IPS-20b (cell line): Measurements from ENCODE around the gene ZC3H7A.
"Not testable (repeated sequence)": the region's sequence is repeated elsewhere in the genome, so short reads cannot be mapped to it uniquely, and the experiment has no call there.

Experiments used
- H3K27ac ChIP-seq: one replicate; pipeline ENCODE4 v1.5.1; 2013; ENCODE audit warnings: low read length
- H3K27me3 ChIP-seq: 2 replicates; pipeline ENCODE4 v1.6.1; 2013; ENCODE audit warnings: mild to moderate bottlenecking, low read length, inconsistent platforms; ENCODE audit not compliant: insufficient read depth
- H3K36me3 ChIP-seq: 2 replicates; pipeline ENCODE4 v1.6.1; 2013; ENCODE audit warnings: low read depth, mild to moderate bottlenecking, inconsistent platforms, low read length, moderate library complexity; ENCODE audit not compliant: insufficient read depth
- H3K4me1 ChIP-seq: 2 replicates; pipeline ENCODE4 v1.6.1; 2013; ENCODE audit warnings: mild to moderate bottlenecking, control low read depth, inconsistent platforms, low read length, moderate library complexity; ENCODE audit not compliant: insufficient read depth
- H3K4me3 ChIP-seq: 2 replicates; pipeline ENCODE4 v1.5.1; 2013; ENCODE audit warnings: mild to moderate bottlenecking, low read length, inconsistent platforms
- H3K9ac ChIP-seq: 2 replicates; pipeline ENCODE4 v1.6.1; 2013; ENCODE audit warnings: low read depth, mild to moderate bottlenecking, inconsistent platforms, low read length, moderate library complexity
- H3K9me3 ChIP-seq: 2 replicates; pipeline ENCODE4 v1.6.1; 2013; ENCODE audit warnings: mild to moderate bottlenecking, low read depth, low read length, inconsistent platforms; ENCODE audit not compliant: insufficient read depth

The ZC3H7A gene

DNA sequence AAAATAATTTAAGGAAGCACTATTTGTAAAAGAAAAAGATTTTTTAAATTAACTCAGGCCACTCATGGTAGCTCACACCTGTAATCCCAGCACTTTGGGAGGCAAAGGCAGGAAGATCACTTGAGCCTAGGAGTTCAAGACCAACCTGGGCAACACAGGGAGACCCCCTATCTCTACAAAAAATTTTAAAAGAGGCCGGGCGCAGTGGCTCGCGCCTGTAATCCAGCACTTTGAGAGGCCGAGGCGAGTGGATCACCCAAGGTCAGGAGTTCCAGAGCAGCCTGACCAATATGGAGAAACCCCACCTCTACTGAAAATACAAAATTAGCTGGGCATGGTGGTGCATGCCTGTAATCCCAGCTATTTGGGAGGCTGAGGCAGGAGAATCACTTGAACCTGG, 12.7 kb downstream of the ZC3H7A start:
- peaks cover 22% of the 10 kb centered on the region; the same call in 1 of the 2 replicates for H3K36me3 ChIP-seq
- H3K4me1 ChIP-seq, H3K27me3 ChIP-seq, H3K27ac ChIP-seq, H3K9me3 ChIP-seq, H3K9ac ChIP-seq, H3K4me3 ChIP-seq: not testable (repeated sequence)

DNA sequence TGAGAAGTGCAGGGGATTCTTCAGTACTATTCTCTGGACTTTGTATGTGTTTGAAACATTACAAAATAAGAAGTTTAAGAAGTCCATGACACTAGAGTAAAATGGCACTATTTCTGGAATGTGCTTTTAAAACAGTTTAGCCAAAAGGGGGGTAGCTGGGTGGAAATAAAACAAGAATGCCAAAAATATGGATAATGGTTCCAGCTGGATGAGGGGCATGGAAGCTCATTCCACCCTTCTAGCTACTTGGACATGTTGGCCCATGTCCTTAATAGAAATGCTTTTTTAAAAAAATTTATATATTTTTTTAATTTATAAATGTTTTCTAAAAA, 13.1 kb downstream of the ZC3H7A start:
- H3K9me3 ChIP-seq = no peaks in the 10 kb centered on the region
- no peak overlapping the region for H3K27ac ChIP-seq
- H3K4me1 ChIP-seq = no peaks in the 10 kb centered on the region

DNA sequence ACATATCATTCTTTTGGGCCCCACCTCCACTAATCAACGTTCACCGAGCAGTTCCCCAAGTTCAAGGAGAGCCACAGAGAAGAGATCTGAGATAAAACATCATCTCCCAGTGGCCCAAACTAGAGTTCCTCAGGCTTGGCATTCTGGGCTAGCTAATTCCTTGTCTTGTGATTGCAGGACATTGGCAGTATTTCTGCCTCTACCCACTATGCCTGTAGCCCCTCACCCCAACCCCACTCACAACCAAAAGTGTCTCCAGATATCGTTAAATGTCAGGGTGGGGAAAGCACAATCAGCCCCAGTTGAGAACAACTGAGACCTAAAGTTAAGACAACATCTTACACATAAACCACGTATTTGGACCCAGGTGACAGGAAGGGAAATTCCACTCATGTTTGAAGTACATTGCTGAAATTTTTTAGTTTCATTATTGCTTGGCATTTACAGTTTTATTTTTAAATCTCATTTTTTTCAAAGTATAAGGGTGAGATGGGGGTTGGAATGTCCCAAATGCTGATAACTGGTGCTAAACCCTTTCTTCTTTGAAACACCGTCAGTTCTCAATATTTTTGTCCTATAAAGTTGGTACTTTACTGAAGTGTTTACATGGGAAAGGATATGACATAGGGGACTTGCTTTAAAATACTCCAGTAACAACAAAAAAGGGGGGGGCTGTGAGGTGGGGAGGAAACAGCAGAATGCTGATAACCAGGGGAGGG, 13.6 kb downstream of the ZC3H7A start:
- H3K27ac ChIP-seq = no peak overlapping the region

More for the DNA sequence above, 13.1 kb downstream of the ZC3H7A start:
- Histone ChIP-seq H3K9ac (no peak overlapping the region), H3K4me3 (no peak overlapping the region), H3K27me3 (no peaks in the 10 kb centered on the region), H3K36me3 (peaks cover 26% of the 10 kb centered on the region; the same call in 1 of the 2 replicates)

DNA sequence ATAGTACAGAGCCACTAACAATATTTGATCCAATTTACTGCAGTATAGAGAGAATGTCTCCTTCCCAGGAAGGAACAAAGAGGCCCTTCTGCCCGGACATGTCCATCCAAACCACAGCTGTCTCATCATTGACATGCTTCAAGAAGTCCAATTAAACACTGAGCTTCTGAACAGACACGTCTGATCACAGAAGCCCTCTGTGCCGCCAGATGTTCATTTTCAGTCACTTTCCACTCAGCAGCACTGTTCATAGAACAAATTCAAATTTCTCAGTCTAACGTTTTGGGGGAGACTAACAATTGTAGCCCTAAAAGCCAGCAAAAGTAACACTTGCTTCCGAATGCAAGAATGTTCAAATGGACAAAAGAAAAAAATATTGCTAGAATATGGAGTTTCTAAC, 15.3 kb downstream of the ZC3H7A start:
- Histone ChIP-seq H3K27me3 (no peaks in the 10 kb centered on the region), H3K36me3 (peaks cover 37% of the 10 kb centered on the region), H3K9me3 (no peaks in the 10 kb centered on the region), H3K4me3 (no peak overlapping the region), H3K27ac (no peak overlapping the region), H3K9ac (no peak overlapping the region), H3K4me1 (no peaks in the 10 kb centered on the region)

More for the DNA sequence above, 13.6 kb downstream of the ZC3H7A start:
- H3K36me3 ChIP-seq = peaks cover 28% of the 10 kb centered on the region; the same call in 1 of the 2 replicates
- H3K27me3 ChIP-seq = no peaks in the 10 kb centered on the region
- no peaks in the 10 kb centered on the region for H3K9me3 ChIP-seq
- H3K9ac ChIP-seq = no peak overlapping the region
- no peaks in the 10 kb centered on the region for H3K4me1 ChIP-seq
- no peak overlapping the region for H3K4me3 ChIP-seq

DNA sequence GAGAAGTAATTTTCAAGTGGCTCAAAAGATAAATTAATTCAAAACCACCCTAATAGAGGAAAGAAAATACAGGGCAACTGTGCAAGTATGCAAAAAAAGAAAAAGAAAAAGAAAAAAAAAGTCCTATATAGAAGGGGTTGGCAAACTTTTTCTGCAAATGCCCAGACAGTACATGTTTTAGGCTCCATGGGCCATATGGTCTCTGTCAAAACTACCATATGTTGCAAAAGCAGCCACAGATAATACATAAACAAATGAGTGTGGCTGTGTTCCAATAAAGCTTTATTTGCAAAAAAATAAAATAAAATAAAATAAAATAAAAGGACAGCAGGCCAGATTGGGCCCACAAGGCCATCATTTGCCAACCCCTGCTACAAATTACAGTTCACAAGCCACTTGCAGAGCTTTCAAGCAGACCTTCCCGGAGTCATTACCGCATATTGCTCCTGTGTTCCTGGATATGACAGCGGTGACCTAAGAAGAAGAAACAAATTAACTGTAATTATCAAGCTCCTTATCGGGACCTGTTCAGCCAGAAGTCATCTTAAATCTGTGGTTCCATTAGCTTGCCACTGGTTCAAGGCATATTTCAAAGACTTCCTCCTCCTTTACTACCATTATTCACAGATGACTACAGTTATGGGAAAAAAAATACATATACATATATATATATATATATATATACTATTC, 15.9 kb downstream of the ZC3H7A start:
- H3K27ac ChIP-seq = no peak overlapping the region
- H3K4me1 ChIP-seq = no peaks in the 10 kb centered on the region; the same call in 1 of the 2 replicates
- H3K9me3 ChIP-seq = no peaks in the 10 kb centered on the region
- peaks cover 44% of the 10 kb centered on the region for H3K36me3 ChIP-seq
- no peak overlapping the region for H3K9ac ChIP-seq
- H3K27me3 ChIP-seq = no peaks in the 10 kb centered on the region
- no peak overlapping the region for H3K4me3 ChIP-seq

DNA sequence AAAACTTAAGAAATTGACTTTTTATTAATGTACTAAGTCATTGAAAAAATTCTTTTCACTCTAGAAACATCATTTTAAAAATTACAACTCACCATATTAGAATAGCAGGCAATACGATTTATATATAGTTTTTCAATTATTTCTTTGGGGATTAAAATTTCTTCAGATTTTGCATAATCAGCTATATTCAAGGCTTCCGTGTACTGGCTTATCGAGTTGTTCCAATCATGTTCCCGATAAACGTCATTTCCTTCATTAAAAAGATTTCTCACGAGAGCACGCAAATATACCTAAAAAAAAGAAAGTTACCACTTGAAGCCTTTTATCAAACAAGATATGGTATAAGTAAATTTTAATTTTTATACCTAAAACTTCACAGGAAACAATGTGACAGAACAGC, 18.0 kb downstream of the ZC3H7A start:
- peaks cover 63% of the 10 kb centered on the region for H3K36me3 ChIP-seq
- no peaks in the 10 kb centered on the region; the same call in 1 of the 2 replicates for H3K4me1 ChIP-seq
- no peak overlapping the region for H3K4me3 ChIP-seq
- H3K9me3 ChIP-seq = no peaks in the 10 kb centered on the region
- no peak overlapping the region for H3K9ac ChIP-seq
- no peaks in the 10 kb centered on the region for H3K27me3 ChIP-seq
- no peak overlapping the region for H3K27ac ChIP-seq

DNA sequence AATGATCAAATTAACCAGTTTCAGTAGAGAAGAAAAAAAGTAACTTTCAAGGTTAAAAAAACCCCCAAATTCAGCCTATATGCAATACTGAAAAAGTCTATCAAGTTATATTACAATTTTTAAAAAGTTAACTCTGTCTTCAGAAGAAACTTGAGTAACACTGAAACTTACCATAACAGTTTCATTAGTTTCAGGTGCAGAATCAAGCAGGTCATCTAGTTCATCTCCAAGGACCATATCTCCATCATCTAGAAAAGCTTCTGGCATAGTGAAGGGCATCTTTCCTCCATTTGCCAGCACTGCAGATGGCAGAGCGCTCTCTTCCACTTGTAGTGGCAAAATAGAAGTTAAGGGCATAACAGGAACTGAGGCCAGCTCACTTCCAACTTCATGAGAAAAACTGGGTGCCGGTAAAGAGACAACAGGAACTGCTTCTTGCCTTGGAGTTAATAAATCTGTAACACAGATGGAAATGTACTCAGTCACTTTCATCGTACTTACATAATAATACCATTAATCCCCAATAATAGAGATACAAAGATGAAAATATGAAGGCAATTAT, 22.9 kb downstream of the ZC3H7A start:
- no peak overlapping the region for H3K27ac ChIP-seq
- no peak overlapping the region for H3K9ac ChIP-seq
- no peaks in the 10 kb centered on the region; the same call in 1 of the 2 replicates for H3K4me1 ChIP-seq
- H3K36me3 ChIP-seq = peaks cover 76% of the 10 kb centered on the region
- H3K4me3 ChIP-seq = no peak overlapping the region
- no peaks in the 10 kb centered on the region for H3K27me3 ChIP-seq
- no peaks in the 10 kb centered on the region for H3K9me3 ChIP-seq

DNA sequence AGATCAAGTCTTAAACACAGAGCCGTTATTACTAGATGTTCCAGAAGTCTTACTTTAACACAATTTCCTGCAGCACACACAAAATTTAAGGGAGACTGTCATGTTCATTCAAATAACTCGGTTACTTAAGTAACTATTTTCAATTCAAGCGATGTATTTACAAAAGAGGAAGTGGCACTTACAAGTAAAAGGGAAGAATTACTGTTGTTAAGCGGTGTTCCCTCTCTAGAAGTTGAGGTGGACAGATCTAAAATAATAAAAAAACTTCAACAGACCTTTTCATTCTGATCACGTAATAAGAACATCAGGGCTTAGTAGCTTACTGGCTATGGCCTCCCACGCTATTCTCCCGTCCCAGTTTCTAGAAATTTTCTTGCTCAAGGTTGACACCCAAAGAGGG, 28.2 kb downstream of the ZC3H7A start:
- no peaks in the 10 kb centered on the region for H3K4me1 ChIP-seq
- peaks cover 86% of the 10 kb centered on the region for H3K36me3 ChIP-seq
- no peak overlapping the region for H3K4me3 ChIP-seq
- no peak overlapping the region for H3K9ac ChIP-seq
- H3K9me3 ChIP-seq = no peaks in the 10 kb centered on the region
- H3K27ac ChIP-seq = no peak overlapping the region
- H3K27me3 ChIP-seq = no peaks in the 10 kb centered on the region

DNA sequence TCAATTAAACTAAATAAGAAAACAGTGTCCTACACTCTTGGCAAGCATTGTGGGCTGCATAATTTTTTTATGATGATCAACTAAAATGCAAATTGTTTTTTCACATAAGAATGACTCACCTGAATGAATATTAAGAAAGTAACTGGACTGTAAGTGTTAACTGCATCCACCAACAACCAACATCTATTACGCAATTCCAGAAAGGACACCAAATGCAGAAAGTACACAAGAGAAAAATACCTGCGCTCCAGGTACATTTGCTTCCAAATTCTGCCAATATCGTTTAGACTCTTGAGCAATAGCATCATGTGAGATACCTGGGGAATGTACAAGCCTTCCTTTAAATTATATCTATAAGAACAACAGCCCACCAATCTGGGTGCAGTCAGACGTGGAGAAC, 34.6 kb downstream of the ZC3H7A start:
- H3K36me3 ChIP-seq = peaks cover 92% of the 10 kb centered on the region
- H3K9ac ChIP-seq = no peak overlapping the region
- H3K4me3 ChIP-seq = no peak overlapping the region
- no peaks in the 10 kb centered on the region for H3K27me3 ChIP-seq
- no peaks in the 10 kb centered on the region for H3K4me1 ChIP-seq
- H3K27ac ChIP-seq = no peak overlapping the region
- no peaks in the 10 kb centered on the region for H3K9me3 ChIP-seq

DNA sequence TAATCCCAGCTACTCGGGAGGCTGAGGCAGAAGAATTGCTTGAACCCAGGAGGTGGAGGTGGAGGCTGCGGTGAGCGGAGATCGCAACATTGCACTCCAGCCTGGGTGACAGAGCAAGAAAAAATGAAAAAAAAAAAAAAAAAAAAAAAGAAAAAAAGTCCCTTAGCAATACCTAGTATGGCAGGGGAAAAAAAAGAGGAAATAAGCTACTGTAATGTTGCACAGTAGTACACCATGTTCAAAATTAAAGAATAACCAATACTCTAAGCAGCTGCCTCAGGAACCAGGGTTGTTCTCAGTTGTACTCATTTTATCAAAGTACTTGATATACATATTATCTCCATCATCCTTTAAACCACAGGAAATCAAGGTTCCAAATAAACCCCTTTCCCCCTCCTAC, 37.1 kb downstream of the ZC3H7A start:
- H3K4me3 ChIP-seq = no peak overlapping the region
- no peaks in the 10 kb centered on the region for H3K4me1 ChIP-seq
- H3K27ac ChIP-seq = no peak overlapping the region
- H3K9me3 ChIP-seq = no peaks in the 10 kb centered on the region
- H3K9ac ChIP-seq = no peak overlapping the region
- peaks cover 89% of the 10 kb centered on the region for H3K36me3 ChIP-seq
- H3K27me3 ChIP-seq = no peaks in the 10 kb centered on the region

DNA sequence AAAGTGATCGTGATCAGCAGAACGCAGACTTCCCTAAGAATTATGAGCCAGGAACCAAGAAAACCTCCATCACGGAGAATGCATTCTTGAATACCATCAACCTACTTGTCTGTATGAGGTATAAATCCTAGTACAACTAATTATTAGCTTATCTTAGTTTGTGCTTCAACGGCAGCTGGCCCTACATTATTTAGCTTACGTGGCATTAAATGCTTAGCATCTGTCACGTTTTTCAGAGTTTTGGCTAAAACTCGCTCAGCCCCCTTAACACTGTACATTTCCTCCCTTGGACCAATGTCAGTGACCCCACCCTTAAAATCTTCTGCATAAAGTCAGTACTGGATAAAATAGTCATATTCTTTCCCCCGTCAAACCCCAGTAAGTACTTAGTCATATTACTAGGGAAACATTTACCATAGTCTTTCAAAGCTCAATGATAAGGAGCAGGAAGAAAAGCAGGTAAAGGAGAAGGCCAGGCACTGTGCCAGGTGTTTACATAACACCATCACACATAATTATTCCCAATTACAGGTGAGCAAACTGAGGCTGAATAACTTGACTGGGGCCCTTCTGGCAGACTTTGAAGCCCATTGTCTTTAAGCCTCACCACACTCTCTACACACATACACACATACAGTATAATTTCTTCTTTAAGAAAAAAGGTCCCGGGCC, 37.8 kb downstream of the ZC3H7A start:
- Histone ChIP-seq H3K4me3 (no peak overlapping the region), H3K9ac (no peak overlapping the region), H3K27ac (no peak overlapping the region)

More for the DNA sequence above, 37.8 kb downstream of the ZC3H7A start:
- H3K27me3 ChIP-seq = no peaks in the 10 kb centered on the region
- no peaks in the 10 kb centered on the region for H3K9me3 ChIP-seq
- H3K36me3 ChIP-seq = peaks cover 85% of the 10 kb centered on the region
- H3K4me1 ChIP-seq = no peaks in the 10 kb centered on the region
